Measurements from ENCODE around the gene CACNA1C. TPM values are rescaled to one million over a fixed set of nuclear protein-coding genes. Genes with fewer than 3 reads are reported as not detected.

CACNA1C gene
- total and polyA plus RNA-seq, 2 donors (not counting 1 experiment from before 2014, with no cell fraction given): 0.01 to 0.02 TPM

GRCh38 chr12:2533036-2533435 lies 480.2 kb downstream of the CACNA1C start:
- Histone ChIP-seq H3K4me3 (ENCODE audit: control extremely low read depth in 1 of 5, extremely low read depth in 1 of 5, insufficient read depth in 1 of 5, low read depth in 2 of 5, low read length in 4 of 5) (no peak overlapping the region), H3K4me1 (ENCODE audit: control insufficient read depth in 2 of 2, insufficient read depth in 2 of 2, low read length in 2 of 2) (no peaks in the 10 kb centered on the region), H3K36me3 (replicated peaks in 1 of 2; ENCODE audit: control extremely low read depth in 1 of 2, control insufficient read depth in 1 of 2, extremely low read depth in 1 of 2, insufficient read depth in 2 of 2, low read length in 1 of 2) (no peaks in the 10 kb centered on the region), H3K9ac (ENCODE audit: low read length) (no peak overlapping the region), H3K27ac (ENCODE audit: low read length in 2 of 2) (no peak overlapping the region), H4K20me1 (ENCODE audit: control insufficient read depth, insufficient read depth, low read length, poor library complexity, severe bottlenecking) (no peaks in the 10 kb centered on the region), H3K4me2 (replicated peaks; ENCODE audit: low read depth, low read length, poor library complexity, severe bottlenecking) (no peak overlapping the region), H3K9me3 (ENCODE audit: control extremely low read depth in 1 of 3, control insufficient read depth in 2 of 3, insufficient read depth in 1 of 3, low read length in 2 of 3) (no peaks in the 10 kb centered on the region), H2AFZ (ENCODE audit: insufficient read depth, low read depth, low read length, poor library complexity, severe bottlenecking) (no peak overlapping the region), H3K79me2 (ENCODE audit: control insufficient read depth, insufficient read depth, low read length) (no peaks in the 10 kb centered on the region), H3K27me3 (replicated peaks in 1 of 4; ENCODE audit: control extremely low read depth in 1 of 4, control insufficient read depth in 3 of 4, insufficient read depth in 4 of 4, low read length in 3 of 4) (no peaks in the 10 kb centered on the region)
- H3K4me1 Mint-ChIP-seq: no peaks in the 10 kb centered on the region
- DNase-seq (no peak), ATAC-seq (ENCODE audit: low read depth) (no peak)
- ChIA-PET CTCF (no interaction called here), POLR2A (no interaction called here)
- H3K9me3 Mint-ChIP-seq (ENCODE audit: insufficient read depth): no peaks in the 10 kb centered on the region
- no peak overlapping the region for H3K27ac Mint-ChIP-seq
- intact Hi-C loops (cut with micrococcal nuclease): no loop called here
- TF ChIP-seq EZH2 (IDR thresholded peaks at IDR 0.05; ENCODE audit: borderline replicate concordance, insufficient read depth, low read depth, low read length, poor library complexity, severe bottlenecking) (no peak), CTCF (IDR thresholded peaks at IDR 0.05) (no peak)
- 85% methylated on average over 2 of the region's 5 CpGs for WGBS (ENCODE audit: insufficient coverage)
- no peak overlapping the region for H3K4me3 Mint-ChIP-seq
- peaks cover 6% of the 10 kb centered on the region for H3K27me3 Mint-ChIP-seq

GRCh38 chr12:2535583-2536204 lies 482.9 kb downstream of the CACNA1C start:
- 78% methylated on average over 4 of the region's 6 CpGs for WGBS (ENCODE audit: insufficient coverage)
- H3K9ac ChIP-seq (ENCODE audit: low read length): no peak overlapping the region
- no peak for TF ChIP-seq EZH2 (IDR thresholded peaks at IDR 0.05; ENCODE audit: borderline replicate concordance, insufficient read depth, low read depth, low read length, poor library complexity, severe bottlenecking)
- TF ChIP-seq CTCF (IDR thresholded peaks at IDR 0.05): no peak
- H3K4me1 Mint-ChIP-seq: no peaks in the 10 kb centered on the region
- H3K4me2 ChIP-seq (replicated peaks; ENCODE audit: low read depth, low read length, poor library complexity, severe bottlenecking): no peak overlapping the region
- no peaks in the 10 kb centered on the region for H4K20me1 ChIP-seq (ENCODE audit: control insufficient read depth, insufficient read depth, low read length, poor library complexity, severe bottlenecking)
- no peaks in the 10 kb centered on the region for H3K27me3 ChIP-seq (replicated peaks in 1 of 4; ENCODE audit: control extremely low read depth in 1 of 4, control insufficient read depth in 3 of 4, insufficient read depth in 4 of 4, low read length in 3 of 4)
- ChIA-PET CTCF (interaction anchor here (0.7 kb wide), 1 partner anchor 731 kb away, joined by 4 read pairs; no protein-coding TSS in a partner anchor), POLR2A (interaction anchor here (0.7 kb wide), 1 partner anchor 291 kb away, joined by 12 read pairs; no protein-coding TSS in a partner anchor)
- DNase-seq (no peak), ATAC-seq (ENCODE audit: low read depth) (no peak)
- no peak overlapping the region for H2AFZ ChIP-seq (ENCODE audit: insufficient read depth, low read depth, low read length, poor library complexity, severe bottlenecking)
- no peak overlapping the region for H3K27ac ChIP-seq (ENCODE audit: low read length in 2 of 2)
- no peaks in the 10 kb centered on the region for H3K9me3 Mint-ChIP-seq (ENCODE audit: insufficient read depth)
- H3K27me3 Mint-ChIP-seq: peaks cover 9% of the 10 kb centered on the region
- no peaks in the 10 kb centered on the region for H3K9me3 ChIP-seq (ENCODE audit: control extremely low read depth in 1 of 3, control insufficient read depth in 2 of 3, insufficient read depth in 1 of 3, low read length in 2 of 3)
- peak overlapping the region; percentile 4 for H3K27ac Mint-ChIP-seq
- no peak overlapping the region for H3K4me3 Mint-ChIP-seq
- no peak overlapping the region for H3K4me3 ChIP-seq (ENCODE audit: control extremely low read depth in 1 of 5, extremely low read depth in 1 of 5, insufficient read depth in 1 of 5, low read depth in 2 of 5, low read length in 4 of 5)
- intact Hi-C loops (cut with micrococcal nuclease): no loop called here
- no peaks in the 10 kb centered on the region for H3K4me1 ChIP-seq (ENCODE audit: control insufficient read depth in 2 of 2, insufficient read depth in 2 of 2, low read length in 2 of 2)
- no peaks in the 10 kb centered on the region for H3K36me3 ChIP-seq (replicated peaks in 1 of 2; ENCODE audit: control extremely low read depth in 1 of 2, control insufficient read depth in 1 of 2, extremely low read depth in 1 of 2, insufficient read depth in 2 of 2, low read length in 1 of 2)
- H3K79me2 ChIP-seq (ENCODE audit: control insufficient read depth, insufficient read depth, low read length): no peaks in the 10 kb centered on the region

Measured in B cell (primary cell).